OCI-LY1 (cell line): ENCODE measurements around the gene SLC35F4.

ENCODE experiments used
- H2AFZ ChIP-seq: fragments of 200-600 bp; sonication (generic), shearing (Covaris generic); 2 replicates; pipeline ENCODE4 v1.6.0; 2014; ENCODE audit warnings: antibody characterized with exemption, mild to moderate bottlenecking, low read length
- H3F3A ChIP-seq: fragments of 200-600 bp; sonication (generic), shearing (Covaris generic); 2 replicates; pipeline ENCODE4 v1.6.0; 2014; ENCODE audit warnings: mild to moderate bottlenecking, antibody characterized with exemption, low read length, moderate library complexity; ENCODE audit not compliant: insufficient read depth
- H3K27ac ChIP-seq: fragments of 200-600 bp; sonication (generic); 2 replicates; pipeline ENCODE4 v1.5.1; 2014; ENCODE audit warnings: low read length, mixed run types, mild to moderate bottlenecking, low read depth; ENCODE audit not compliant: poor library complexity, severe bottlenecking
- H3K27me3 ChIP-seq: fragments of 200-600 bp; sonication (generic); 2 replicates; pipeline ENCODE4 v1.6.0; 2014; ENCODE audit warnings: antibody characterized with exemption, mild to moderate bottlenecking, low read length, moderate library complexity; ENCODE audit not compliant: insufficient read depth
- H3K36me3 ChIP-seq: fragments of 200-600 bp; sonication (generic); 2 replicates; pipeline ENCODE4 v1.6.1; 2014; ENCODE audit warnings: mild to moderate bottlenecking, antibody characterized with exemption, low read length, moderate library complexity, mixed read lengths; ENCODE audit not compliant: insufficient read depth
- H3K4me1 ChIP-seq: fragments of 200-600 bp; sonication (generic); 2 replicates; pipeline ENCODE4 v1.5.1; 2014; ENCODE audit warnings: mild to moderate bottlenecking, low read length, moderate library complexity; ENCODE audit not compliant: insufficient read depth, severe bottlenecking
- H3K4me2 ChIP-seq: fragments of 200-600 bp; sonication (generic), shearing (Covaris generic); 2 replicates; pipeline ENCODE4 v1.6.1; 2014; ENCODE audit warnings: low read length
- H3K4me3 ChIP-seq: fragments of 200-600 bp; sonication (generic); 2 replicates; pipeline ENCODE4 v1.5.1; 2014; ENCODE audit warnings: low read length, low read depth, mild to moderate bottlenecking, mixed read lengths; ENCODE audit not compliant: poor library complexity, severe bottlenecking
- H3K79me2 ChIP-seq: fragments of 200-600 bp; shearing (Covaris generic); 2 replicates; pipeline ENCODE4 v1.6.1; 2016; ENCODE audit warnings: mixed run types, low read length, mixed read lengths; ENCODE audit not compliant: insufficient read depth
- H3K9ac ChIP-seq: fragments of 200-600 bp; sonication (generic), shearing (Covaris generic); 2 replicates; pipeline ENCODE4 v1.6.1; 2014; ENCODE audit warnings: mild to moderate bottlenecking, low read length, mixed read lengths
- H3K9me2 ChIP-seq: fragments of 200-600 bp; sonication (generic), shearing (Covaris generic); 2 replicates; pipeline ENCODE4 v1.6.1; 2014; ENCODE audit warnings: low read depth, mild to moderate bottlenecking, low read length, mixed read lengths
- H3K9me3 ChIP-seq: fragments of 200-600 bp; shearing (Covaris generic); 2 replicates; pipeline ENCODE4 v1.6.1; 2014; ENCODE audit warnings: low read length, mixed read lengths
- H4K20me1 ChIP-seq: fragments of 200-600 bp; sonication (generic), shearing (Covaris generic); 2 replicates; pipeline ENCODE4 v1.6.0; 2016; ENCODE audit warnings: mild to moderate bottlenecking, low read length; ENCODE audit not compliant: insufficient read depth
- EZH2 ChIP-seq: fragments of 200-600 bp; sonication (generic), shearing (Covaris generic); IDR thresholded peaks from 2 replicates; pipeline ENCODE4 v1.8.0; 2017; ENCODE audit warnings: borderline replicate concordance, mixed run types, mild to moderate bottlenecking, antibody characterized with exemption, low read length, moderate library complexity, mixed read lengths
- TF ChIP-seq, protein P1 (sequence below): fragments of 200-600 bp; sonication (generic), shearing (Covaris generic); IDR thresholded peaks from 2 replicates; pipeline ENCODE4 v1.5.1; 2017; ENCODE audit warnings: mild to moderate bottlenecking, antibody characterized with exemption, low read length, moderate library complexity, mixed read lengths

Gene SLC35F4

DNA sequence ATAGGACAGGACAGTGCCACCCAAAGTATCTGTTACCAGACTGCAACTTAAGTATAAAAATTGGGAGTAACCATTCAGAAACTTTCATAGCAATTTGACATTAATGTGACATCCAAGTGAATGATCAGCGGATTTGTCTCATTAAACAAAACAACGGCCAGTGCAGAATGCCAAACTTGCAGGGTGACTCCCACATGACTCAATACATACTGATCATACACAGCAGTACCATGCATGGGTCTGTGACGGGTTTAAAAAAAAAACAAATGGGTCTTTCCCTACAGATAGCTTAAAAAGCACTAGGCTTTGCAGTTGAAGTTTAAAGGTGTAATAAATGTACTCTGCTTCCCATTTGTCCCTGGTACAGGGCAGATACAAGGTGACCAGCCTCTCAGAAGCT lies 116.6 kb downstream of the SLC35F4 start:
- Histone ChIP-seq H3K27me3 (no peaks in the 10 kb centered on the region), H3K36me3 (no peaks in the 10 kb centered on the region), H3K79me2 (no peaks in the 10 kb centered on the region), H3K4me2 (no peak overlapping the region), H3K9ac (no peak overlapping the region), H3K9me3 (no peaks in the 10 kb centered on the region), H3F3A (no peaks in the 10 kb centered on the region), H3K9me2 (no peaks in the 10 kb centered on the region), H3K4me1 (no peaks in the 10 kb centered on the region), H3K27ac (no peak overlapping the region), H2AFZ (no peak overlapping the region), H4K20me1 (no peaks in the 10 kb centered on the region), H3K4me3 (no peak overlapping the region)
- TF ChIP-seq, protein P1, sequence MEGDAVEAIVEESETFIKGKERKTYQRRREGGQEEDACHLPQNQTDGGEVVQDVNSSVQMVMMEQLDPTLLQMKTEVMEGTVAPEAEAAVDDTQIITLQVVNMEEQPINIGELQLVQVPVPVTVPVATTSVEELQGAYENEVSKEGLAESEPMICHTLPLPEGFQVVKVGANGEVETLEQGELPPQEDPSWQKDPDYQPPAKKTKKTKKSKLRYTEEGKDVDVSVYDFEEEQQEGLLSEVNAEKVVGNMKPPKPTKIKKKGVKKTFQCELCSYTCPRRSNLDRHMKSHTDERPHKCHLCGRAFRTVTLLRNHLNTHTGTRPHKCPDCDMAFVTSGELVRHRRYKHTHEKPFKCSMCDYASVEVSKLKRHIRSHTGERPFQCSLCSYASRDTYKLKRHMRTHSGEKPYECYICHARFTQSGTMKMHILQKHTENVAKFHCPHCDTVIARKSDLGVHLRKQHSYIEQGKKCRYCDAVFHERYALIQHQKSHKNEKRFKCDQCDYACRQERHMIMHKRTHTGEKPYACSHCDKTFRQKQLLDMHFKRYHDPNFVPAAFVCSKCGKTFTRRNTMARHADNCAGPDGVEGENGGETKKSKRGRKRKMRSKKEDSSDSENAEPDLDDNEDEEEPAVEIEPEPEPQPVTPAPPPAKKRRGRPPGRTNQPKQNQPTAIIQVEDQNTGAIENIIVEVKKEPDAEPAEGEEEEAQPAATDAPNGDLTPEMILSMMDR, result no peak
- TF ChIP-seq EZH2, result no peak

GRCh38 chr14:57748279-57748678 lies 117.6 kb downstream of the SLC35F4 start:
- no peaks in the 10 kb centered on the region for H3K79me2 ChIP-seq
- no peaks in the 10 kb centered on the region for H3K36me3 ChIP-seq
- no peaks in the 10 kb centered on the region for H3K9me2 ChIP-seq
- H3F3A ChIP-seq, result no peaks in the 10 kb centered on the region
- no peak for TF ChIP-seq EZH2
- TF ChIP-seq, protein P1, result no peak
- H4K20me1 ChIP-seq, result no peaks in the 10 kb centered on the region
- no peaks in the 10 kb centered on the region for H3K4me1 ChIP-seq
- H3K9ac ChIP-seq, result no peak overlapping the region
- H2AFZ ChIP-seq, result no peak overlapping the region
- no peak overlapping the region for H3K4me2 ChIP-seq
- H3K9me3 ChIP-seq, result no peaks in the 10 kb centered on the region
- H3K4me3 ChIP-seq, result no peak overlapping the region
- H3K27ac ChIP-seq, result no peak overlapping the region
- H3K27me3 ChIP-seq, result no peaks in the 10 kb centered on the region

- Histone ChIP-seq H3K4me2 (no peak overlapping the region), H3F3A (no peaks in the 10 kb centered on the region), H4K20me1 (no peaks in the 10 kb centered on the region), H3K79me2 (no peaks in the 10 kb centered on the region), H2AFZ (no peak overlapping the region), H3K36me3 (no peaks in the 10 kb centered on the region), H3K9me2 (no peaks in the 10 kb centered on the region), H3K27me3 (no peaks in the 10 kb centered on the region), H3K9ac (no peak overlapping the region), H3K4me3 (no peak overlapping the region), H3K9me3 (no peaks in the 10 kb centered on the region), H3K27ac (no peak overlapping the region), H3K4me1 (no peaks in the 10 kb centered on the region)
- TF ChIP-seq, protein P1, result no peak
- TF ChIP-seq EZH2, result no peak
Measured at GRCh38 chr14:57747036-57747435, 118.9 kb downstream of the SLC35F4 start.
